ENCODE measurements around the gene C20orf96.

C20orf96 gene

GRCh38 chr20:290084-290831 lies at the start of gene C20orf96:
TSS of gene C20orf96 (minus strand) at chr20:290750. CDS start at chr20:290610, 140 bp downstream.
- TF ChIP-seq GATA3 (IDR thresholded peaks at IDR 0.05; ENCODE audit: low read depth, low read length) (no peak), GATA2 (IDR thresholded peaks at IDR 0.05; ENCODE audit: low read depth, low read length) (peak; percentile 27; the same call in 1 of the 2 replicates)

GRCh38 chr20:334578-334977 lies 44.0 kb upstream of the C20orf96 start:
- TF ChIP-seq GATA3 (IDR thresholded peaks at IDR 0.05; ENCODE audit: low read depth, low read length), result no peak
- no peak for TF ChIP-seq GATA2 (IDR thresholded peaks at IDR 0.05; ENCODE audit: low read depth, low read length)

DNA sequence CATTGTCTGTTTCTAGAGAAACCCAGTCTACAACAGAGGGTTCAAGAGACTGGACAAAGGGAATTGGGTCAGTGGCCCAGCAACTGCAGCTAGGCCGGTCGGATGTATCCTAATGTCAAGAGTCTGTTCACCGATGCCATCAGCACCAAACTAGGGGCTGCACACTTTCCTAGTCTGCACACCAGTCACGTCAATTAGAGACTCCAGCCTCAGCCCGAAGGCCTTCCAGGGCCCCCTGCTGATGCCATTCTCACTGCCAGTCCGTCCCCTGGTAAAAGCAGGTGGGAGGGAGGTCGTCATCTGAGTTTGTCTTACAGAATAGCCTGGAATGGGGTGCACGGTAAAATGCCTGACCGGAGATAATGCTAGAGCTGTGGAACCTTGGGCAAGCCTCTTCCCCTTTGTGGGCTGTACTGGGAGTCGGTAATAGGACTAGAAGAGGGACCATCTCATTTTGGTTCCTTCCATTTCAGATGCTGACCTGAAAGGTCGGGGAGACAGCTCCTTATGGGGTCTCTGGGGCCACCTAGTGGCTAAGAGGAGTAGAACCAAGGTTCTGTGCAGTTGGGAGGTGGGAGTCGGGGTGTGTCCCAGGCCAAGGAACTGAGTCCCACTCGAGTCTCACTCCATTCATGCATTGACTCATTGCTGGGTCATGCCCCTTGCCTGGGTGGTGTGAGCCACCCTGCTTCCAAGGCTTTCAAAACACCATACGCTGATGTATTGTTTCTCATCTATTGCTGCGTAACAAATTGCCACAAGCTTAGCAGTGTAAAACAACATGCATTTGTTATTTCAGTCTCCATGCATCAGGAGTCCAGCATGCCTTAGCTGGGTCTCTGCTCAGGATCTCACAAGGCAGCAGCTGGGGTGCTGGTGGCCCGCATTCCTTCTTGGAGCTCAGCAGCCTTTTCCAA lies 39.9 kb upstream of the C20orf96 start:
- TF ChIP-seq GATA3 (IDR thresholded peaks at IDR 0.05; ENCODE audit: low read depth, low read length), result no peak

- TF ChIP-seq GATA3 (IDR thresholded peaks at IDR 0.05; ENCODE audit: low read depth, low read length), result no peak
- TF ChIP-seq GATA2 (IDR thresholded peaks at IDR 0.05; ENCODE audit: low read depth, low read length), result no peak
These were observed 39.3 kb upstream of the C20orf96 start for GRCh38 chr20:329851-330232.

DNA sequence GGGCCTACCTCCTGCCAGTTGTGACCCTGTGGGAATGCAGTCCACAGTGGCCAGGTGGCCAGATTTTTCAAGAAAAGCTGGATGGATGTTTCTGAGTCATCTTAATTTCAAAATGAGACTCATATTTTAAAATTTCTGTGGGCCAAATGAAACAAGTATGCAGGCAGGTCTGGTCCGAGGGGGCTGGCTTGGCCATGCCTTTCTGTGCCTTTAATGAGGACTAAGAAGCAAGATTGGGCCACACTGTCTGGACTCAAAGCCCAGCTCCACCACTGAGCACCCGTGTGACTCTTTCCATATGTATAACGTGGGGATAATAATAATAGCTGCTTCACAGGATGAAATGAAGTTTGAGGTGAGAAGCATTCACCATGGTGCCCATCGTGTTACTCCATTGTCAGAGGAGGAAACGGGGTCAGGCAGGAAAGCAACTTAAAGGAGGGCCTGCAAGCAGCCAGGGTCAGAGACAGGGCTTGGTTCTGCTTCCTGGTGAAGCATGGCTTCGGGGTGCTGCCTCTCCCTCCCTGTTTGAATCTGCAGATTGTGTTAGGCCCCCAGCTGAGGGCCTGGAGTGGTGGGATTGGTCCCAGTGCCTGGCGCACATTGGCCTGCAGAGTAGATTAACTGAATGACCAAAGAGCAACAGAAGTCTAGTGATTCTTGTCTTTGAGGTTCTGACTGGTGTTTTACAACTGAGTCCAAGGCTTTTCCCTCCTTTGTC lies 38.6 kb upstream of the C20orf96 start:
- TF ChIP-seq GATA3 (IDR thresholded peaks at IDR 0.05; ENCODE audit: low read depth, low read length) (no peak), GATA2 (IDR thresholded peaks at IDR 0.05; ENCODE audit: low read depth, low read length) (no peak)

DNA sequence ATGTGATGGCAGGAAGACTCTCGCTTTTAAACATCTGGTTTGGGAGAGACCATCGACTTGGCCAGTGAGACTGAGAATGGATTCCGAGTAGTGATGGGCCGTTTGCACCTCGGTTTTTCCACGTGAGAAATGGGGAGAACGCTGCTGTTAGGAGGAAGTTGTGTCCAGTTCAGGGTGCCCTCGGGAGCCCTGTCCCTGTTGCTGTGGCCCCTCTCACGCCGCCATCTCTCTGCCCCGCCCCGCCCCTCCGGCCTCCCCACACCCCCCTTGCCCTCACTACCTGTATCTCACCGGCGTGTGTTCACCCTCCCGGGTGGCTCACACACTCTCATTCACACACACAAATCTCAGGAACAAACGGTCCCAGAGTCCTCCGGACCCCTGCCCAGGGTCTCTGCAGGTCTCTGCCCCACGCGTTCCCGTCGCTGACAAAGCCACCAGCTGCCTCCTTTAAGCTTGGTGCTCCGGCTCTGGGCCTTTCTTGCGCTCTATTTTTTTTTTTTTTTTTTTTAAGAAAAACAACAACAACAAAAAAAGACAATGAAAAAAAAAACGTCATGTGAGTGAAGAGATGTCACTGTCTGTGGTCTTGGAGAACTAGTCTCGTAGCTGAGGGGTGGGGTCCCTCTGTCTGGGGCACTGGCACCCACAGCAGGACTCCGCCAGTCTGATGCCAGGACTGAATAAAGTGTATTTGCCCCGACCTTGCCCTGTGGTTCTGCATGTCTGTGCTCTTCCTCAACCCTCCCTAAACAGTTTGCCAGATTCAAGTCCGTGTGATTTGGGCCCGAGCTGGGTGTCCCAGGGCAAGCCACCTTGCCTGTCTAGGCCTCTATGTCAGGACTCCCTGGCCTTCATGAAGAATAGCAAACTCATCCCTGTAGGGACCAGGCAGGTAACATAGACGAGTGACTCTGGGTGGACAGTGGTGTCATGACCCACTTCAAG lies 37.8 kb upstream of the C20orf96 start:
- no peak for TF ChIP-seq GATA2 (IDR thresholded peaks at IDR 0.05; ENCODE audit: low read depth, low read length)
- no peak for TF ChIP-seq GATA3 (IDR thresholded peaks at IDR 0.05; ENCODE audit: low read depth, low read length)

DNA sequence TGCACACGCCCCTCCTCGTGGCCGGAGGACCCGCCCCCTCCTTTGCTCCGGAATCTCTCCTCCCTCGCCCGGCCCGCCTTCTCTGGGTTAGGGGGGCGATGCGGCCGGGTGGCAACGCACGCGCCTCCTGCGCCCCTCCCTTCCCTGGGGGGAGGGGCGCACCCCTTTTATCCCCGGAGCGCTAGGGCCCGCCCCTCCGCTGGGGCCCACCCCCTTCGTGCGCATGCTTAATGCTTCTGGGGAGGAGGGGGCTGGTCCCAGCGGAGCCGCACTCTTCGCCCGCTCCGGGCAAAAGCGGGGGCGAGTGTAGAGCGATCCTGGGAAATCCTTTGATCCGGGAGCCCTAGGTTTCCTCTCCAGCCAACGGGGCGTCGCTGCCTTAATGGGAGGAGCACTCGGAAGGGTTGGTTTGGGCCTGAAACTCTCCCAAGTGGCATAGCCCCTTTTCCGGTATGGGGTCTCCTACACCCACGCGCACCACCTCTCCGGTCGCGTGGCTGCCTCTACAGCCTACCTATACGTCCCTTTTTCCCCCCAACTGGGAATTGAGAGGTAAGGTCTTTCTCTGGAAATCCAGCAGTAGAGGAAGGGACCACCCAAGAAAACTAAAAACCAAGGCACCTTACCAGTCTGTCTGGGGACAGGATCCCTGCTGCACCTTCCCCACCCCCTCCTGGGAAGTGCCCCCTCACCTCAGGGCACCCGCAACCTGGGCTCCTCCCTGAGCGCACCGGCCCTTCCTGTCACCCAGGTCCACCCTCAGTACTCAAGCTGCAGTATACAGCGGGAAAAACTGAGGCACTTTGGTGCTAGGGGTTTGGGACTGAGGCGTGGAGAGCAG lies 36.9 kb upstream of the C20orf96 start:
- TF ChIP-seq GATA2 (IDR thresholded peaks at IDR 0.05; ENCODE audit: low read depth, low read length) (no peak), GATA3 (IDR thresholded peaks at IDR 0.05; ENCODE audit: low read depth, low read length) (no peak)

DNA sequence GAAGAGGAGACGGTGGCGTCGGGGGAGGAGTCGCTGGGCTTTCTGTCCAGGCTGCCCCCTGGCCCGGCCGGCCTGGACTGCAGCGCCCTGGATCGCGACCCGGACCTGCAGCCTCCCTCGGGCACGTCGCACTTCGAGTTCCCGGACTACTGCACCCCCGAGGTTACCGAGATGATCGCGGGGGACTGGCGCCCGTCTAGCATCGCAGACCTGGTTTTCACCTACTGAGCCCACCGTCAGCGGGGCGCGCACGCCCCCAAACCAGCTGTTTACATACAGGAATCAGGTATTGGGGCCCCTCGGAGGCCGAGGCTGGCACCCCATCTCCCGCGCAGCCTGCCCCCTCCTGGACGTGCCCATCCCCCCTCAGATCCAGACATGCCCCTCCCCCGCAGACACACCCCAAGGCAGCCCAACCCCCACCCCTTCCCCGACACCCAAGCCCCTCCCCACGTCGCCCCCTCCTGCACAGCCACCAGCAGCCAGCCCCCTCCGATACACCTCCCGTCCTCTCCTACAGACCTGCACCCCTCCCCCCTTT lies 36.2 kb upstream of the C20orf96 start:
- TF ChIP-seq GATA2 (IDR thresholded peaks at IDR 0.05; ENCODE audit: low read depth, low read length), result no peak

DNA sequence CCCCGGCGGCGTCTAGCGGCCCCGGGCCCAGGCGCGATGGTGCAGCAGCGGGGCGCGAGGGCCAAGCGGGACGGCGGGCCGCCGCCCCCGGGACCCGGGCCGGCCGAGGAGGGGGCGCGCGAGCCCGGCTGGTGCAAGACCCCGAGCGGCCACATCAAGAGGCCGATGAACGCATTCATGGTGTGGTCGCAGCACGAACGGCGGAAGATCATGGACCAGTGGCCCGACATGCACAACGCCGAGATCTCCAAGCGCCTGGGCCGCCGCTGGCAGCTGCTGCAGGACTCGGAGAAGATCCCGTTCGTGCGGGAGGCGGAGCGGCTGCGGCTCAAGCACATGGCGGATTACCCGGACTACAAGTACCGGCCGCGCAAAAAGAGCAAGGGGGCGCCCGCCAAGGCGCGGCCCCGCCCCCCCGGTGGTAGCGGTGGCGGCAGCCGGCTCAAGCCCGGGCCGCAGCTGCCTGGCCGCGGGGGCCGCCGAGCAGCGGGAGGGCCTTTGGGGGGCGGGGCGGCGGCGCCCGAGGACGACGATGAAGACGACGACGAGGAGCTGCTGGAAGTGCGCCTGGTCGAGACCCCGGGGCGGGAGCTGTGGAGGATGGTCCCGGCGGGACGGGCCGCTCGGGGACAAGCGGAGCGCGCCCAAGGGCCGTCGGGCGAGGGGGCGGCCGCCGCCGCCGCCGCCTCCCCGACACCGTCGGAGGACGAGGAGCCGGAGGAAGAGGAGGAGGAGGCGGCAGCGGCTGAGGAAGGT lies 35.5 kb upstream of the C20orf96 start:
- TF ChIP-seq GATA3 (IDR thresholded peaks at IDR 0.05; ENCODE audit: low read depth, low read length) (no peak), GATA2 (IDR thresholded peaks at IDR 0.05; ENCODE audit: low read depth, low read length) (no peak)

DNA sequence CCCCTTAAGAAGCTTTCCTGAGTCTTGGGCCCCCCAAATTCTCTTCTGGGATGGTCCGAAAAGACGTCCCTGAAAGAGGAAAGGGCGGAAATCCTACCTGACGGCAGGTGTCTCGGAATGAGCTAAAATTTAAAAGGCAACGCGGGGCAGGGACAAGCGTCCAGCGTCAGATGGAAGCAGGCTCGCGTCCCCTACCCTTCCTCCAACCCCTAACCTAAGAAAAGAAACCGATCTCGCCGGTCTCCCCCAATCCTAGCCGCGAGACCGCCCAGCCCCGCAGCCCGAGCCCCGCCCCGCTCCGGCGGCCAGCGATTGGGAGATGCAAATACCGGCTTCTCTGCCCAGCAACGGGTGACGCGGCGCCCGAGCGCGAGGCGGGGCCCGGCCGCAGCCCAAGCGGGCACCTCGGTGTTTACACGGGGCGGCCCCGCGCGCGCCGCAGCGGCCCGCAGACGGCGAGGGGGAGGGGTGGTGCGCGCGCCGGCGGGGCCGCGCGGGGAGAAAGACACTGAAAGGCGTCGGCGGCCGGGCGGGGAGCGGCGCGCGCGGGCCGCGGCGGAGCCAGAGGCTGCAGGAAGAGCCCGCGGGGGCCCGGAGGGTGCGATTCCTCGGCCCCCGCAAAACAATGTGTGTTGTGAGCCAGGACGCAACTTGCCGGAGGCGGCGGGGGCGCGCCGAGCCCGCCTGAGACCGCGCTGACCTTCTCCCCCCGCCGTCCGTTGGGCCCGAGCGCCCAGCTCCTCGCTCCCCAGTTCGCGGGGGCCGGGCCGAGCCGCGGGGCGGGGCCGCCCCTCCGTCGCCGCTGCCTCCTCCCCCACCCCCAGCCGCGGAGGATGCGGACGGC lies 34.7 kb upstream of the C20orf96 start, which contains the start of gene SOX12:
Gene SOX12 (plus strand): TSS at position 508 of the 844 bp plus-strand sequence. CDS start 373 bp downstream, outside the sequence.
- no peak for TF ChIP-seq GATA2 (IDR thresholded peaks at IDR 0.05; ENCODE audit: low read depth, low read length)
- TF ChIP-seq GATA3 (IDR thresholded peaks at IDR 0.05; ENCODE audit: low read depth, low read length), result no peak

Data from SH-SY5Y (cell line).